Measurements from ENCODE around the gene LY6G6C. TPM values are rescaled to one million over a fixed set of nuclear protein-coding genes. Genes with fewer than 3 reads are reported as not detected.
A peak's percentile ranks its signal among the peaks of the same experiment; 100 is the strongest.

LY6G6C gene
- total and polyA plus RNA-seq, 12 donors, result not detected

GRCh38 chr6:31689249-31690110, 32.1 kb downstream of the LY6G6C start:
- no peak overlapping the region for H3K27ac ChIP-seq
- peaks cover 0 to 4% (median 0%) of the 10 kb centered on the region in 9 donors for H3K4me1 ChIP-seq
- H3K36me3 ChIP-seq, result peaks cover 5 to 100% (median 66%) of the 10 kb centered on the region in 9 donors
- TF ChIP-seq, protein P1, sequence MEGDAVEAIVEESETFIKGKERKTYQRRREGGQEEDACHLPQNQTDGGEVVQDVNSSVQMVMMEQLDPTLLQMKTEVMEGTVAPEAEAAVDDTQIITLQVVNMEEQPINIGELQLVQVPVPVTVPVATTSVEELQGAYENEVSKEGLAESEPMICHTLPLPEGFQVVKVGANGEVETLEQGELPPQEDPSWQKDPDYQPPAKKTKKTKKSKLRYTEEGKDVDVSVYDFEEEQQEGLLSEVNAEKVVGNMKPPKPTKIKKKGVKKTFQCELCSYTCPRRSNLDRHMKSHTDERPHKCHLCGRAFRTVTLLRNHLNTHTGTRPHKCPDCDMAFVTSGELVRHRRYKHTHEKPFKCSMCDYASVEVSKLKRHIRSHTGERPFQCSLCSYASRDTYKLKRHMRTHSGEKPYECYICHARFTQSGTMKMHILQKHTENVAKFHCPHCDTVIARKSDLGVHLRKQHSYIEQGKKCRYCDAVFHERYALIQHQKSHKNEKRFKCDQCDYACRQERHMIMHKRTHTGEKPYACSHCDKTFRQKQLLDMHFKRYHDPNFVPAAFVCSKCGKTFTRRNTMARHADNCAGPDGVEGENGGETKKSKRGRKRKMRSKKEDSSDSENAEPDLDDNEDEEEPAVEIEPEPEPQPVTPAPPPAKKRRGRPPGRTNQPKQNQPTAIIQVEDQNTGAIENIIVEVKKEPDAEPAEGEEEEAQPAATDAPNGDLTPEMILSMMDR (IDR thresholded peaks at IDR 0.05), result peak in 5 of 9 donors; percentile 12 to 43 (median 22)
- DNase-seq (no peak), ATAC-seq (no peak)
- 77 to 81% methylated on average over 11 of the region's 11 CpGs for WGBS, 2 donors
- no peaks in the 10 kb centered on the region for H3K9me3 ChIP-seq
- intact Hi-C loops (cut with DNase I), result loop anchor here in 4 of 10 donors (10.0 kb wide), 4 partner anchors 75 to 255 kb away; partner anchors contain the start of genes CFB (in 1 of the 4), NEU1 (in 1 of the 4) and SAPCD1 (in 1 of the 4)
- H3K4me3 ChIP-seq, result no peak overlapping the region
- no peaks in the 10 kb centered on the region for H3K27me3 ChIP-seq

DNA sequence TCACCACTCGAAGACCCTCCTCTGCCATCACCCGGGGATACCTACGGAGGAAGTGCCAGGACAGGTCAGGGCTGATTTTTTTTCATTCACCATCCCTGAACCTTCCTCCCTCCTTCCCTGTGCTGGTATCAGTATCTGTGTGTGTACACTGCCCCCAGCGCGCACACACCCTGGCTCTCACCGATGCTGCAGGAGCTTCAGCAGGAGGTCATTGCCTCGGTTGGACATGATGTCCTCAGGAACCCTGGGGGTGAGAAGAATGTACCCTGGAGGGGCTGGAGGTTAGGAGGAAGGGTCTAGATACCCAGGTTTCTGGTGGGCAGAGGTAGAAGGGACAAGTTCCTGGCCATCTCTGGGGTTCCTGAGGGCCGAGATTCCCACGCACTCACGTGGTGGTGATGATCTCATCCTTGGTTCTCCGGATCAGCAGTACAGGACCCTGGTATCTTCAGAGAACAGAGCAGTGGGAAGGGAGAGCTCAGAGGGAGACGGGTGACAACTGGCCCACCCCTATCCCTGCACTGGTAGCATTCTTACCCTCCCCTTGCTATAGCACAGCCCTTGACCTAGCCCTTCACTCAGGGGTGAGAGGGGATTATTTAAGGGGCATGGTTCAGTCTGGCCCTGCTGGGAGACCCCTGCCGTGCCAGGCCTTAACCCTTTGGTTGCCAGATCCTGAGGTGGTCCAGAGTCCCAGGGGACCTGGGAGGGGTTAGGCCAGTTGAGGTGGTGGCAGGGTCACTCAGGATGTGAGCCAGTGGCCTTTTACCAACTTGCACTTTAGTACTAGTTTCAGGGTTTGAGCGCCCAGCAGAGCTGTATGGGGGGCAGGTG, 33.5 kb downstream of the LY6G6C start:
- ATAC-seq (peak in 2 of 8 donors; percentile 10 to 20), DNase-seq (no peak)
- TF ChIP-seq, protein P1 (IDR thresholded peaks at IDR 0.05), result no peak
- Histone ChIP-seq H3K4me3 (no peak overlapping the region), H3K27ac (no peak overlapping the region), H3K9me3 (no peaks in the 10 kb centered on the region), H3K4me1 (peaks cover 0 to 6% (median 3%) of the 10 kb centered on the region in 9 donors), H3K27me3 (no peaks in the 10 kb centered on the region), H3K36me3 (peaks cover 5 to 90% (median 54%) of the 10 kb centered on the region in 9 donors)
- 81 to 82% methylated on average over 14 of the region's 14 CpGs for WGBS, 2 donors
- intact Hi-C loops (cut with DNase I), result loop anchor here in 4 of 10 donors (10.0 kb wide), 4 partner anchors 77 to 257 kb away; partner anchors contain the start of genes CFB (in 1 of the 4), NEU1 (in 1 of the 4) and SAPCD1 (in 1 of the 4)

GRCh38 chr6:31687321-31687720, 34.2 kb downstream of the LY6G6C start:
- 86% methylated on average over 8 of the region's 8 CpGs for WGBS, 2 donors
- no peak overlapping the region for H3K4me3 ChIP-seq
- TF ChIP-seq, protein P1 (IDR thresholded peaks at IDR 0.05), result no peak
- intact Hi-C loops (cut with DNase I), result loop anchor here in 4 of 10 donors (10.0 kb wide), 4 partner anchors 77 to 257 kb away; partner anchors contain the start of genes CFB (in 1 of the 4), NEU1 (in 1 of the 4) and SAPCD1 (in 1 of the 4)
- no peak for DNase-seq
- H3K27me3 ChIP-seq, result no peaks in the 10 kb centered on the region
- peaks cover 5 to 82% (median 47%) of the 10 kb centered on the region in 9 donors for H3K36me3 ChIP-seq
- no peaks in the 10 kb centered on the region for H3K9me3 ChIP-seq
- ATAC-seq, result no peak
- no peak overlapping the region for H3K27ac ChIP-seq
- H3K4me1 ChIP-seq, result peaks cover 0 to 11% (median 5%) of the 10 kb centered on the region in 9 donors

DNA sequence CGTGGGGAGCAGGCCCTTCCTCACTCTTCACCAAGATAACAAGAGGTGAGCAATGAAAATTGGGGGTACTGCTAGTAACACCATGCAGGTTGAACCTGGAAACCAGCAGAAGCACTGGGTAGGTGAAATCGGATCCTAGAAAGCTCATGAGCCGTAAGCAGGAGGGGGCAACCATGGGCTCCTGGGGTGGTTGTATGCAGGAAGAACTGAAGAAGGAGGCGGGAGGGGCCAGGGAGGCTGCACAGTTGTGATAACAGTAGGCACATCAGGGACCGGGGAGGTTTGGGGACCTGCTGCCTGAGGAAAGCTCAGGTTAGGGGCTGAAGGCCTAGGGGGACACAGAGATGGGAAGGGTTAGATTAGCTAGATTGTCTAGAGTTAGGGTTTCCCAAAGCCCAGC, 35.1 kb downstream of the LY6G6C start:
- DNase-seq (no peak), ATAC-seq (no peak)
- WGBS, 2 donors, result 74 to 85% methylated on average over 5 of the region's 5 CpGs
- Histone ChIP-seq H3K27ac (no peak overlapping the region), H3K4me3 (no peak overlapping the region), H3K4me1 (peaks cover 0 to 15% (median 9%) of the 10 kb centered on the region in 9 donors), H3K27me3 (no peaks in the 10 kb centered on the region), H3K36me3 (peaks cover 2 to 74% (median 41%) of the 10 kb centered on the region in 9 donors), H3K9me3 (no peaks in the 10 kb centered on the region)
- intact Hi-C loops (cut with DNase I), result loop anchor here in 4 of 10 donors (10.0 kb wide), 4 partner anchors 78 to 258 kb away; partner anchors contain the start of genes CFB (in 1 of the 4), NEU1 (in 1 of the 4) and SAPCD1 (in 1 of the 4)
- TF ChIP-seq, protein P1 (IDR thresholded peaks at IDR 0.05), result no peak

Data from heart right ventricle (tissue), 16 donors.